ENCODE measurements around the gene MAST4.

The MAST4 gene

GRCh38 chr5:66945389-66946349 is 349.5 kb downstream of the MAST4 start (continued):
- TF ChIP-seq ZNF26 (tag by site-specific recombination; IDR thresholded peaks at IDR 0.05) (no peak), ZNF501 (tag by site-specific recombination; IDR thresholded peaks at IDR 0.05) (no peak), PRDM1 (tag by site-specific recombination; IDR thresholded peaks at IDR 0.05) (peak; percentile 61; the same call in 1 of the 2 replicates), ZNF433 (tag by site-specific recombination; IDR thresholded peaks at IDR 0.05; ENCODE audit: low read depth) (no peak), EGR2 (tag by site-specific recombination; IDR thresholded peaks at IDR 0.05; ENCODE audit: low read depth) (no peak), ZNF549 (tag by site-specific recombination; IDR thresholded peaks at IDR 0.05) (no peak), PATZ1 (tag by site-specific recombination; IDR thresholded peaks at IDR 0.05) (peak; percentile 42; the same call in 1 of the 2 replicates), ZNF354C (tag by site-specific recombination; IDR thresholded peaks at IDR 0.05; ENCODE audit: borderline replicate concordance, low read depth) (no peak), WT1 (tag by site-specific recombination; IDR thresholded peaks at IDR 0.05) (no peak), ZNF223 (tag by site-specific recombination; IDR thresholded peaks at IDR 0.05) (no peak), ZIC2 (tag by site-specific recombination; IDR thresholded peaks at IDR 0.05) (no peak), ZNF202 (tag by site-specific recombination; IDR thresholded peaks at IDR 0.05; ENCODE audit: borderline replicate concordance) (no peak), ZSCAN23 (tag by site-specific recombination; IDR thresholded peaks at IDR 0.05) (no peak), ZNF791 (tag by site-specific recombination; IDR thresholded peaks at IDR 0.05) (no peak), ZNF266 (tag by site-specific recombination; IDR thresholded peaks at IDR 0.05; ENCODE audit: low read depth) (no peak), ZNF416 (tag by site-specific recombination; IDR thresholded peaks at IDR 0.05) (no peak), SP3 (tag by site-specific recombination; IDR thresholded peaks at IDR 0.05) (no peak), ZNF19 (tag by site-specific recombination; IDR thresholded peaks at IDR 0.05; ENCODE audit: low read depth) (no peak), ZNF221 (tag by site-specific recombination; IDR thresholded peaks at IDR 0.05; ENCODE audit: borderline replicate concordance) (no peak)

GRCh38 chr5:66947458-66947857 is 351.3 kb downstream of the MAST4 start:
- CTCF ChIA-PET = no interaction called here
- no peak overlapping the region for H3K27ac ChIP-seq (ENCODE audit: extremely low read depth, low read depth, low read length)
- H3K4me3 ChIP-seq (ENCODE audit: low read depth, low read length) = no peak overlapping the region
- no peaks in the 10 kb centered on the region for H3K9me3 ChIP-seq (ENCODE audit: control insufficient read depth, insufficient read depth, low read depth, low read length)
- POLR2A ChIA-PET = no interaction called here
- no peaks in the 10 kb centered on the region for H3K36me3 ChIP-seq (ENCODE audit: control insufficient read depth in 2 of 2, insufficient read depth in 1 of 2, low read length in 2 of 2)
- peaks cover 18% of the 10 kb centered on the region for H3K4me1 ChIP-seq (ENCODE audit: control insufficient read depth, insufficient read depth, low read length)
- TF ChIP-seq ZNF664 (tag by site-specific recombination; IDR thresholded peaks at IDR 0.05) = no peak
- no peak for TF ChIP-seq ZFP37 (tag by site-specific recombination; IDR thresholded peaks at IDR 0.05)
- no peak for TF ChIP-seq FEZF1 (tag by site-specific recombination; IDR thresholded peaks at IDR 0.05)
- no peak for TF ChIP-seq ZNF324 (tag by site-specific recombination; IDR thresholded peaks at IDR 0.05)
- no peak for TF ChIP-seq ELK4 (IDR thresholded peaks at IDR 0.05; ENCODE audit: borderline replicate concordance, low read depth, low read length)
- TF ChIP-seq BCL11B (tag by site-specific recombination; IDR thresholded peaks at IDR 0.05; ENCODE audit: low read depth) = no peak
- TF ChIP-seq KLF17 (tag by site-specific recombination; IDR thresholded peaks at IDR 0.05) = no peak
- no peak for TF ChIP-seq ZNF362 (tag by site-specific recombination; IDR thresholded peaks at IDR 0.05)
- TF ChIP-seq ZBTB6 (tag by site-specific recombination; IDR thresholded peaks at IDR 0.05) = no peak
